H9 (cell line): ENCODE results near the gene RALGPS2. TPM values are rescaled to one million over a fixed set of nuclear protein-coding genes. Genes with fewer than 3 reads are reported as not detected.

Experiments
- DNase-seq: peaks from one replicate; pipeline ENCODE4 v3.0.0-alpha.2; 2017
- H2AFZ ChIP-seq: one replicate; pipeline ENCODE4 v1.6.1; 2013; ENCODE audit warnings: mild to moderate bottlenecking, low read length, control low read depth, moderate library complexity
- H2AK5ac ChIP-seq: 2 replicates; pipeline ENCODE4 v1.6.1; 2013; ENCODE audit warnings: low read length, control low read depth, mixed read lengths; ENCODE audit not compliant: insufficient read length
- H2BK120ac ChIP-seq: one replicate; pipeline ENCODE4 v1.6.1; 2013; ENCODE audit warnings: low read depth, mild to moderate bottlenecking, low read length, control low read depth, inconsistent platforms; ENCODE audit not compliant: poor library complexity, severe bottlenecking
- H2BK12ac ChIP-seq: 2 replicates; pipeline ENCODE4 v1.6.1; 2013; ENCODE audit warnings: low read length, control low read depth, mixed read lengths, low read depth; ENCODE audit not compliant: insufficient read length
- H2BK15ac ChIP-seq: 2 replicates; pipeline ENCODE4 v1.6.1; 2013; ENCODE audit warnings: low read depth, low read length, control low read depth
- H2BK20ac ChIP-seq: one replicate; pipeline ENCODE4 v1.6.1; 2013; ENCODE audit warnings: low read depth, mild to moderate bottlenecking, low read length, control low read depth, inconsistent platforms; ENCODE audit not compliant: poor library complexity, severe bottlenecking
- H2BK5ac ChIP-seq: 2 replicates; pipeline ENCODE4 v1.6.1; 2013; ENCODE audit warnings: low read length, control low read depth, mixed read lengths; ENCODE audit not compliant: insufficient read length
- H3K14ac ChIP-seq: 2 replicates; pipeline ENCODE4 v1.6.1; 2013; ENCODE audit warnings: low read length, control low read depth; ENCODE audit not compliant: insufficient read depth
- H3K18ac ChIP-seq: 2 replicates; pipeline ENCODE4 v1.6.1; 2013; ENCODE audit warnings: low read depth, mild to moderate bottlenecking, mixed read lengths, low read length, control low read depth; ENCODE audit not compliant: insufficient read length
- H3K23ac ChIP-seq: 2 replicates; pipeline ENCODE4 v1.6.1; 2013; ENCODE audit warnings: low read length, control low read depth, mixed read lengths, low read depth; ENCODE audit not compliant: insufficient read length
- H3K23me2 ChIP-seq: 2 replicates; pipeline ENCODE4 v1.6.1; 2013; ENCODE audit warnings: low read depth, mild to moderate bottlenecking, mixed read lengths, low read length, control low read depth; ENCODE audit not compliant: insufficient read length, poor library complexity, severe bottlenecking
- H3K27ac ChIP-seq: 2 replicates; pipeline ENCODE4 v1.5.1; 2013; ENCODE audit warnings: low read length, control low read depth, mixed read lengths, low read depth; ENCODE audit not compliant: insufficient read length
- H3K27me3 ChIP-seq: 2 replicates; pipeline ENCODE4 v1.6.1; 2013; ENCODE audit warnings: low read length, control low read depth, inconsistent platforms; ENCODE audit not compliant: insufficient read depth
- H3K4ac ChIP-seq: 2 replicates; pipeline ENCODE4 v1.6.1; 2013; ENCODE audit warnings: low read depth, mild to moderate bottlenecking, control low read depth, inconsistent platforms, low read length, moderate library complexity
- H3K4me1 ChIP-seq: 2 replicates; pipeline ENCODE4 v1.6.1; 2013; ENCODE audit warnings: low read length, control low read depth, inconsistent platforms; ENCODE audit not compliant: insufficient read depth
- H3K4me2 ChIP-seq: 2 replicates; pipeline ENCODE4 v1.6.1; 2013; ENCODE audit warnings: low read length, control low read depth, mixed read lengths; ENCODE audit not compliant: insufficient read length, insufficient read depth
- H3K56ac ChIP-seq: 2 replicates; pipeline ENCODE4 v1.6.1; 2013; ENCODE audit warnings: low read depth, mild to moderate bottlenecking, mixed read lengths, low read length, control low read depth; ENCODE audit not compliant: insufficient read length
- H3K79me1 ChIP-seq: 2 replicates; pipeline ENCODE4 v1.6.1; 2013; ENCODE audit warnings: low read depth, mild to moderate bottlenecking, moderate library complexity, low read length, control low read depth, inconsistent platforms; ENCODE audit not compliant: insufficient read depth, poor library complexity, severe bottlenecking
- H3K79me2 ChIP-seq: 2 replicates; pipeline ENCODE4 v1.6.1; 2013; ENCODE audit warnings: low read length, control low read depth, inconsistent platforms; ENCODE audit not compliant: insufficient read depth
- H3K9ac ChIP-seq: 2 replicates; pipeline ENCODE4 v1.6.1; 2013; ENCODE audit warnings: low read length, control low read depth, mixed read lengths; ENCODE audit not compliant: insufficient read length; ENCODE audit errors: extremely low read depth
- H3K9me3 ChIP-seq: one replicate; pipeline ENCODE4 v1.6.1; 2013; ENCODE audit warnings: low read depth, low read length, inconsistent platforms; ENCODE audit not compliant: control insufficient read depth
- H3T11ph ChIP-seq: one replicate; pipeline ENCODE4 v1.6.1; 2013; ENCODE audit warnings: mild to moderate bottlenecking, low read length, control low read depth, inconsistent platforms
- H4K20me1 ChIP-seq: one replicate; pipeline ENCODE4 v1.6.1; 2013; ENCODE audit not compliant: control insufficient read depth, insufficient read length, insufficient read depth
- H4K5ac ChIP-seq: 2 replicates; pipeline ENCODE4 v1.6.1; 2013; ENCODE audit warnings: low read depth, mild to moderate bottlenecking, mixed read lengths, low read length, control low read depth; ENCODE audit not compliant: insufficient read length
- H4K8ac ChIP-seq: replicated peaks from 2 replicates; pipeline ENCODE4 v1.6.1; 2013; ENCODE audit warnings: low read length, control low read depth, mixed read lengths, low read depth; ENCODE audit not compliant: insufficient read length
- H4K91ac ChIP-seq: 2 replicates; pipeline ENCODE4 v1.6.1; 2013; ENCODE audit warnings: low read depth, mild to moderate bottlenecking, moderate library complexity, mixed read lengths, low read length, control low read depth; ENCODE audit not compliant: insufficient read length
- H3K27ac Mint-ChIP-seq, 3 experiments: 2 replicates in 2 of 3; 3 replicates in 1 of 3; pipeline ENCODE4 v1.8.0; 2020 to 2021; ENCODE audit warnings: mixed read lengths in 3 of 3, mild to moderate bottlenecking in 1 of 3, moderate library complexity in 1 of 3
- H3K27me3 Mint-ChIP-seq: 2 replicates; pipeline ENCODE4 v1.8.0; 2021; ENCODE audit warnings: low read depth, mild to moderate bottlenecking, moderate library complexity, mixed read lengths
- H3K36me3 Mint-ChIP-seq, 3 experiments: 2 replicates in 2 of 3; 3 replicates in 1 of 3; pipeline ENCODE4 v1.8.0; 2020 to 2021; ENCODE audit warnings: low read depth in 3 of 3, mixed read lengths in 3 of 3; ENCODE audit not compliant: insufficient read depth in 1 of 3
- H3K4me1 Mint-ChIP-seq, 2 experiments: 2 replicates each; pipeline ENCODE4 v1.8.0; 2020; ENCODE audit warnings: mixed read lengths in 2 of 2
- H3K4me3 Mint-ChIP-seq, 2 experiments: 2 replicates in 1 of 2; 3 replicates in 1 of 2; pipeline ENCODE4 v1.8.0; 2020 to 2021; ENCODE audit warnings: mild to moderate bottlenecking in 2 of 2, mixed read lengths in 2 of 2, moderate library complexity in 1 of 2
- H3K9me3 Mint-ChIP-seq, 2 experiments: 2 replicates in 1 of 2; 3 replicates in 1 of 2; pipeline ENCODE4 v1.8.0; 2020; ENCODE audit warnings: mild to moderate bottlenecking in 2 of 2, mixed read lengths in 2 of 2, moderate library complexity in 1 of 2
- CTCF ChIP-seq: fragments of 200-600 bp; sonication (generic); conservative IDR thresholded peaks from 3 replicates; pipeline ENCODE4 v1.8.0; 2021; ENCODE audit warnings: antibody characterized with exemption, mild to moderate bottlenecking
- WGBS: extraction: QIAGEN DNeasy Blood & Tissue Kit; methylation state at CpG from one replicate; pipeline ENCODE4 v1.1.7; 2013; ENCODE audit warnings: missing lambda C conversion rate, low lambda C conversion rate, mixed read lengths; ENCODE audit not compliant: insufficient read length; ENCODE audit errors: extremely low coverage; 5-methylcytosine and 5-hydroxymethylcytosine counted together
- total RNA-seq: library from RNA; stranded (reverse); gene quantifications from 2 replicates; pipeline ENCODE4 v1.2.1, GENCODE V29; 2021

The RALGPS2 gene
- total RNA-seq, 1 experiment from 2014 or later = 32.6 TPM

DNA sequence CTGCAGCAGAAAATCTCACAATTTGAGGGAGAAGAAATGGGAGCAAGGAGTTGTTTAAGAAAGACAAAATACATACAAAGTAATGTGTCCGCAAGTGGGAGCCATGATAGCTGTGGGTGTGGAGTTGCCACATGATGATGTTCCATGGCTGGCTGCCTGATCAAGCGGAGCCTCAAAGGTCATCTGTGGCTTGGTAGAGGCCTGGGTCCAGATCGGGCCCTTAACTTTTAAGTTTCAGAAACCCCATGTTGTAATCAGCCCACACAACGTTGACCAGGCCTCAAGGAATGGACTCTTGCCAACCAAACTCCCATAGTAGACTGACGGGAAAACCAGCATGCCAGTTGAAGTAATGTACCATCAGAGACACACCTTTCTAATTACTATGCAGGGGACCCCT, 210.6 kb downstream of the RALGPS2 start:
- Histone ChIP-seq H4K20me1 (no peaks in the 10 kb centered on the region), H3K23me2 (no peaks in the 10 kb centered on the region), H3K18ac (no peak overlapping the region), H3K79me2 (no peaks in the 10 kb centered on the region), H2BK15ac (no peak overlapping the region), H2AK5ac (no peak overlapping the region), H4K8ac (no peak overlapping the region), H4K91ac (no peak overlapping the region), H2BK20ac (no peak overlapping the region), H3K79me1 (no peaks in the 10 kb centered on the region), H2AFZ (no peak overlapping the region), H3K27ac (no peak overlapping the region), H3K27me3 (no peaks in the 10 kb centered on the region), H3K14ac (no peak overlapping the region), H3K56ac (no peak overlapping the region), H3K23ac (no peak overlapping the region), H3T11ph (no peak overlapping the region), H2BK120ac (no peak overlapping the region), H3K4ac (no peak overlapping the region), H2BK5ac (no peak overlapping the region), H3K9me3 (no peaks in the 10 kb centered on the region), H3K9ac (no peak overlapping the region), H3K4me1 (no peaks in the 10 kb centered on the region), H3K4me2 (no peak overlapping the region), H4K5ac (no peak overlapping the region), H2BK12ac (no peak overlapping the region)
- H3K4me3 Mint-ChIP-seq = no peak overlapping the region
- no CpG with 5 or more reads among the region's 5 CpGs for WGBS
- no peak overlapping the region for H3K27ac Mint-ChIP-seq
- no peaks in the 10 kb centered on the region for H3K36me3 Mint-ChIP-seq
- DNase-seq = no peak
- no peak for TF ChIP-seq CTCF
- no peaks in the 10 kb centered on the region for H3K9me3 Mint-ChIP-seq
- no peaks in the 10 kb centered on the region for H3K27me3 Mint-ChIP-seq
- H3K4me1 Mint-ChIP-seq = peaks cover 14 to 23% of the 10 kb centered on the region in 2 experiments
